HPDE6-E6E7 (cell line): ENCODE data around the gene RIT2.

Experiments
- DNase-seq: peaks from one replicate; pipeline ENCODE4 v3.0.0; 2011; ENCODE audit warnings: missing footprints; ENCODE audit errors: extremely low spot score

RIT2 gene

GRCh38 chr18:43115076-43115921 is at the start of gene RIT2:
RIT2 (minus strand) TSS chr18:43115685.
- DNase-seq: no peak

DNA sequence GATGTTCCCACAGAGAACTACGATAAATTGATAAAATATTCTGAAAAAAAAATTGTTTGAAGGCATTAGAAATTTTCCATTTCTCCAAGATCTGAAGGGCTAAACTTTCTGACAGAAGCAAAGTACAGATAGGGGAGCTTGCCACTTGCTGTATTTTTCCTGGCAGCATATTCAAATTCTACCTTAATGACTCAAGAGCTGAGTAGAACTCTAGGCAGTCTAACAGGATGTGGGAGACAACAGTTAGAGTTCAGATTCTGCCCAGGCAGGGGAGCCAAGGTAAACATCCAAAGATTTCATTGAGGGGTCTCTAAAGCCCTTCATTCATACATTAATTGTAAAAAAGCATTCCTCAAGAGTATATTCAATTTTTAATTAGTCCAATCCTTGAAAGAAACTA is 46.0 kb upstream of the RIT2 start:
- no peak for DNase-seq

DNA sequence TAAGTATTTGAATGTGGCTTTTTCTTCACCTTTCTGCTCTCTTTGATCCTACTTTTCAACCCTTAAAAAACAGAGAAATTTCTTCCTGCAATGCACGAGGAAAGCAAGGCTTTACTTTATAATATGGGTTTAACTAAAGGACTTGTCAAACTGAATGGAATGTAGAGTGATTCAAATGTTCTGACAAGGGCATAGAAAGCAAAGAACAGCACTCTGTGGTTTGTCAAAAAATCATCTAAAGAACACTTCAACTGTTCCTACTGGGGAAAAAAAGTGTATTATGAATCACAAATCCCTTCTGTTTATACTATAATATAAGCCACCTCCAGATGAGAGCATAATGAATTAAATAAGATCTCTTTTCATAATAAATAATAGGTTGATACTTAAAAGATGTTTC is 45.0 kb upstream of the RIT2 start:
- DNase-seq: no peak

- no peak for DNase-seq
Measured at GRCh38 chr18:43159926-43160325, 44.4 kb upstream of the RIT2 start.

- no peak for DNase-seq
Measured at GRCh38 chr18:43159086-43159770, 43.7 kb upstream of the RIT2 start.

DNA sequence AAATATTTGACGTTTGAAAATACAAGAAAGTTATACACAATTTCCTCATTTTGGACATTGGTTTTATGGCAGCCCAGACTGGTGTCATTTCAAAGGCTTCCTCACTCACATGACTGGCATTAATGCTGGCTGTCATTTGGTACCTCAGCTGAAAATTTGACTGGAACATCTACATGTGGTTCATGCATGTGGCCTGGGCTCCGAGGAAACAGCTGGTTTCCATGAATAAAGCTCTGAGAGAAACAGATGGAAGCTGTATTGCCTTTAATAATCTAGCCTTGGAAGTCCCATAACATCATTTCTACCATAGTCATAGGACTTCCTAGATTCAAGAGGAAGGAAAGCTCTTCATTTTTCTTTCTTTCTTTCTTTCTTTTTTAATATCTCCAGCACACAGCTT is 42.9 kb upstream of the RIT2 start:
- DNase-seq: no peak

DNA sequence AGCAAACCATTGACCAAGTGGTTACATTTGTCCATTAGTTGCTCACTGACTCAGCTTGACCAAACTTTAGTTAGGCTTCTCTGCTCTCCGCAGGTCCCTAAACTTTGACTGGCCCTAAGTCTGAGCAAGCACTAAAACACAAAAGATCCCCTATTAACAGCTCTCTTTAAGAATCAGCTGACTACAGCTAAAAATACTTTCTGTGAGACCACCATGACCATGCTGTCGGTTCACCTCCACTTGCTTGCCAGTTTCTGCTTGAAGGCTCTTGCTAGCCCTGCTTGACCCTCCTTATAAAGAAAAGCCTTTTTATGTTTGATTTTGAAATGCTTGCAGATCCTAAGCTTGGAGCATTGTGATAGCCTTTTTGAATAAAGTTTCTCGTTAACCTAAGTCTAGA is 40.4 kb upstream of the RIT2 start:
- no peak for DNase-seq

DNA sequence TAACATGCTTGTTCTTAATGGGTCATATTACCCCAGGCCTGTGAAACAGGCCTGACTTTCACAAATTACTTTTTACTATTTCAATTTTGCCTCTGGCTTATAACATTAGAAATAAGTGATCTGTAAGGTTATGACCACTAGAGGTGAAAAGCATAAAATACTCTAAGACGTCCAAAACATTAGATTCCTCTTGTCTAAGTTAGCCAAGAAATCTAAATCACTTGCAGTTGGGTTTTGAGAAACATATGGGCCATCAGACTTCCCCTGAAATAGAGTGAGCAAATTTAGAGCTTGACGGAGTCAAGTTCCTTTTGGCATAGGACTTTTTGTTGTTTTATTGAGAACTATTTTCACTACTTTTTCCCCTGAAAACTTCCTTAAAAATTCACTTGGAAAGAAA is 32.7 kb upstream of the RIT2 start:
- DNase-seq: no peak

DNA sequence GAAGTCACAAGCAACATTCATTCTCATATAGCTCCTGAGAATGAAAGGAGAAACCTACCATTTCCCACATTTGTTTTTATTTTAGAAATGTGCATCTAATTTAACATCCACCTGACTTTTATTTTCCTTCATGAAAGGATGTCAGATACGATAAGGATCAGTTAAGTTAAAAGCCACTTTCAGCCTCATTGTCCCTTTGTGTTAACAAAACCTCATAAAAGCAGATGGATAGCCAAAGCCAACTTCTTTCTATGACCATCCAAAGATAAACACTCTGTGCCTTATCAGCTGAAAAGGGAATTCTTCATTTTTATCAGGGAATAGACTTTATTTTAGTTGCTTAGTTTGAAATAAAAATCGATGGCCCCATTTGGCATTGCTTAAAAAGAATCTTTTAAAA is 25.7 kb upstream of the RIT2 start:
- no peak for DNase-seq

DNA sequence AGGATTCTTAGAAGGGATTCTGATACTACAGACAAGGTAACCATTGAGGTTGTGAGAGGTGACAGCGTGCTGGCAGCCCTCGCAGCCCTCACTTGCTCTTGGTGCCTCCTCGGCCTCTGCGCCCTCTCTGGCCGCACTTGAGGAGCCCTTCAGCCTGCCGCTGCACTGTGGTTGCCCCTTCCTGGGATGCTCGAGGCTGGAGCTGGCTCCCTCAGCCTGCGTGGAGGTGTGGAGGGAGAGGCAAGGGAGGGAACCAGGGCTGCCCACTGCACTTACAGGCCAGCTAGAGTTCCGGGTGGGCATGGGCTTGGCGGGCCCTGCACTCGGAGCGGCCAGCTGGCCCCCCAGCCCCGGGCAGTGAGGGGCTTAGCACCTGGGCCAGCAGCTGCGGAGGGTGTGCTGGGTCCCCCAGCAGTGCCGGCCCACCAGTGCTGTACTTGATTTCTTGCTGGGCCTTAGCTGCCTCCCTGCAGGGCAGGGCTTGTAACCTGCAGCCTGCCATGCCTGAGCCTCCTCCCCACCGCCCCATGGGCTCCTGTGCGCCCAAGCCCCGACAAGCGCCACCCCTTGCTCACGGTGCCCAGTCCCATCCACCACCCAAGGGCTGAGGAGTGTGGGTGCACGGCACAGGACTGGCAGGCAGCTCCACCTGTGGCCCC is 23.9 kb upstream of the RIT2 start:
- no peak for DNase-seq

DNA sequence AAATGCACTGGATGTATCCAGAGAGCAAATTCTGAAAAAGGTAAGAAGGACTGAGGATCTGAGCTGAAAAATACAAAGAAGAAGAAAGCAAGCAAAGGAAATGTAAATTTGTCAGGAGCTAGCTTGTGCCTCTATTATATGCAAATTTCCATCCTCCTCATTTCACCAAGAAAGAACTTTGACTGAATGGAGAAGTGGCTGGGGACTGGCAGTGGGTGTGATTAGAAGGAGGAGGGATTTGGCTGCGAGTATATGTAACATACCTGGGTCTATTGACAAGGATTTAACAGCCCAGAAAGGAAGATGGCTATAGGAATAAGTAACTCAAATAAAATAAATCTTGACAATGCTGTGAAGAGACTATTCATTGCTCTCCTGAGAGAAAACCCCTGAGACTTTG is 19.4 kb upstream of the RIT2 start:
- DNase-seq: no peak

DNA sequence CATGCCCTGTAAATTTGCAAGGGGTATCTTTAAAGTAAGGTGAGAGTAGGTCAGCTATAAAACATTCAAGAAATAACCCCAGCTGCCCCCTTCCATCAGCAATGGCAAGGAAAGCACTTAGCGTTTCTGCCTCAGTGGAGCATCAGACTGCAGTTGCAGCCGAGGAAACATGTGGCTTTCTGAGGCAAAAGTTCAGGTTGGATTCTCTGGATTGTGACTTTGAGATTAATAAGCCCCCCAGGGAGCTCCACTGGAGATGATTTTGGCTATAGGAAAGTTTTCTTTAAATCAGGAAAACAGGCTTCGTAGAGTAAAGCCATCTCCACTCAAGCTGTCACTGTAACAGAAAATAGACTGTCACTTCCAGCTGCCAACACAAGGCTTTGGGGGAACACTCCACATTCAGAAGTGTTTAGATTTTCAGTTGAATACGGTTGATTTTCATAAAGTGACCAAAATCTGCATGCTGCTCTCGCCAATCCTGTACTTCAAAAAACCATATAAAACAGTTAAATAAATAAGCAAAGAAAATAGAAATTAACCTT is 15.3 kb upstream of the RIT2 start:
- DNase-seq: no peak

DNA sequence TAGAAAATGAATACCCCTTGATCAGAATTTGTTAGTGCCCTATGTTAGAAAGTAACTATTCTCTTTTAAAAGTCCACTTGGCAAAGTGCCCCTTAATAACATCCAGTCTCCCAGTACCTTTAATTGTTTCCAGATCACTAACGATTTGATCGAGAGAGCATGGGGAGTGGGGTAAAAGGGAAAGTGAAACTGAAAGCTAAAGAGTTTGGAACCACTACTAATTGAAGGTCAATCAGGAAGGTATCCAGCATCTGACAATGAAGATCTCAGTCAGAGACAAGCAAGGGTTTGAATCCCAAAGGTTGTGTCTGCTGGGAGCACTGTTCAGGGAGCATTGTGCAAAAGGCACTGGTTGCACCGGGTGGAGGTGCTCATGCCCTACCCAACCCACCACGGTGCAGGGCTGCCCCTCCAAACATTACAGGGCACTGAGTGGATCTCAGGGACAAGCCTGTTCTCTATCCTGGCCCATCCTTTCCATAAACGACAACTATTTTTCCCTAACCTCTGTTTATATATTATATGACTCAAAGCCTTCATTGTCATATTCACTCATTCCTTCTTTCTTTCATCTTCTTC is 14.6 kb upstream of the RIT2 start:
- no peak for DNase-seq

GRCh38 chr18:43125471-43125870 is 10.0 kb upstream of the RIT2 start:
- no peak for DNase-seq

DNA sequence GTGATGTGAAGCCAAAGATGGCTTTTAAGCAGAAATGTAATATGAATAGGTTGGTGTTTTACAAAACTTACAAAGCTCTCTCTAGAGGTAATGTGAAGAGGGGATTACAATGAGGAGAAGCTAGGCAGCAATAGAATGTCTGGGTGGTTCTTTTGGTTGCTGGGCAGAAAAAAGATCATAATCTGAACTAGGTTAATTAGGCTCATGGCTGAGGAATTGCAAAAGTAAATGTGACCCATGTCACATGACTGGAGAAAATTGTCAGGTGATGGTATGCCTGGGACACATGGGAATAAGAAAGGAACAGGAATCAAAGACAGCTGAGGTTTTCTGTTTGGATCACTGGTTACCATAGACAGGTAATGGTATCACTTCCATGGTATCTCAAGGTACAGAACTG is 7.5 kb upstream of the RIT2 start:
- DNase-seq: no peak

DNA sequence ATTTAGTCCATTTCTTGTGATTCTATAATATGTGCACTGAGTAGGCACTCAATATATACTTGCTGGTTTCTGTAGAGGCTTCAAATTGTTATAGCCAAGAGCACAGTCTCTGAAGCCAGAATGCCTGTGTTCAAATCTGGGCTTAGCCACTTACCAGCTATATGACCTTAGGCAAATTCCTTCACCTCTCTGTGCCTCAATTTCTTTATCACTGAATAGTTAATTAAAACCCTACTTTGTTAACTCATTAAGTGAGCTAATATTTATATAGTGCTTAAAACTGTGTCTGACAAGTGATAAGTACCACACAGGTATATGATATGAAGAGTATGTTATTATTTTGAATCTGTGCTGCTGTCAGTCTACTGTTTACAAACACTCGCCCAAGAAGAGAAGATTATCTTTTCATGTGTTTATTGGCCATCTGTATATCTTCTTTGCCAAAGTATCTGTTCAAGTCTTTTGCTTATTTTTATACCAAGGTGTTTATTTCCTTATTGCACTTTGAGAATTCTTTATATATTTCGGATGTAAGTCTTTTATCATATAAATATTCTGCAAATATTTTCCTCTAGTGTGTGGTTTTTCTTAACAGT is 1.3 kb upstream of the RIT2 start:
- no peak for DNase-seq

GRCh38 chr18:43113220-43113895 is 2.1 kb downstream of the RIT2 start:
- no peak for DNase-seq

- DNase-seq: no peak
Measured at GRCh38 chr18:43108882-43109281, 6.6 kb downstream of the RIT2 start.

- DNase-seq: no peak
Measured at GRCh38 chr18:43108469-43108868, 7.0 kb downstream of the RIT2 start.

- DNase-seq: no peak
Measured at GRCh38 chr18:43093646-43094045, 21.8 kb downstream of the RIT2 start.

- DNase-seq: no peak
Measured at GRCh38 chr18:43092539-43092938, 22.9 kb downstream of the RIT2 start.
